KMS-11 (cell line): ENCODE results near the gene HEY2.

ENCODE experiments used
- H2AFZ ChIP-seq: fragments of 200-600 bp; sonication (generic); 2 replicates; pipeline ENCODE4 v1.6.1; 2016; ENCODE audit warnings: antibody characterized with exemption, mixed run types, low read depth
- H3K27ac ChIP-seq: fragments of 200-600 bp; sonication (generic); 2 replicates; pipeline ENCODE4 v1.6.1; 2016; ENCODE audit warnings: mild to moderate bottlenecking, mixed run types
- H3K27me3 ChIP-seq: fragments of 200-600 bp; sonication (generic); 2 replicates; pipeline ENCODE4 v1.6.1; 2017; ENCODE audit warnings: mild to moderate bottlenecking, low read depth, mixed run types, moderate library complexity; ENCODE audit not compliant: insufficient read depth
- H3K36me3 ChIP-seq: fragments of 200-600 bp; sonication (generic); 2 replicates; pipeline ENCODE4 v1.6.1; 2017; ENCODE audit warnings: mild to moderate bottlenecking, mixed run types; ENCODE audit not compliant: insufficient read depth
- H3K4me1 ChIP-seq: fragments of 200-600 bp; sonication (generic); 2 replicates; pipeline ENCODE4 v1.6.1; 2016; ENCODE audit warnings: mild to moderate bottlenecking, low read depth, mixed run types; ENCODE audit not compliant: poor library complexity, severe bottlenecking
- H3K4me2 ChIP-seq: fragments of 200-600 bp; sonication (generic); 2 replicates; pipeline ENCODE4 v1.7.0; 2016; ENCODE audit warnings: mild to moderate bottlenecking, mixed run types
- H3K4me3 ChIP-seq: fragments of 200-600 bp; sonication (generic); IDR thresholded peaks from 2 replicates; pipeline ENCODE4 v1.6.1; 2017; ENCODE audit warnings: low read depth, low read length, mixed read lengths; ENCODE audit not compliant: insufficient read depth
- H3K79me2 ChIP-seq: fragments of 200-600 bp; sonication (generic); 2 replicates; pipeline ENCODE4 v1.6.1; 2016; ENCODE audit warnings: low read depth, mixed run types; ENCODE audit not compliant: insufficient read depth
- H3K9ac ChIP-seq: fragments of 200-600 bp; sonication (generic); 2 replicates; pipeline ENCODE4 v1.6.1; 2016; ENCODE audit warnings: mild to moderate bottlenecking, mixed run types
- H4K20me1 ChIP-seq: fragments of 200-600 bp; sonication (generic); 2 replicates; pipeline ENCODE4 v1.6.1; 2016; ENCODE audit warnings: mild to moderate bottlenecking, mixed run types; ENCODE audit not compliant: insufficient read depth
- CTCF ChIP-seq: fragments of 200-600 bp; sonication (generic); conservative IDR thresholded peaks from 2 replicates; pipeline ENCODE4 v1.6.1; 2017; ENCODE audit warnings: low read depth, mild to moderate bottlenecking, antibody characterized with exemption, low read length, moderate library complexity, mixed read lengths

Gene HEY2

GRCh38 chr6:125787791-125788190 lies 38.4 kb downstream of the HEY2 start:
- Histone ChIP-seq H3K27me3 (no peaks in the 10 kb centered on the region), H3K36me3 (no peaks in the 10 kb centered on the region), H2AFZ (no peak overlapping the region), H3K9ac (no peak overlapping the region), H3K4me1 (peaks cover 14% of the 10 kb centered on the region), H3K27ac (no peak overlapping the region), H3K4me3 (no peak overlapping the region), H4K20me1 (no peaks in the 10 kb centered on the region), H3K79me2 (no peaks in the 10 kb centered on the region), H3K4me2 (no peak overlapping the region)
- no peak for TF ChIP-seq CTCF

- Histone ChIP-seq H3K27me3 (no peaks in the 10 kb centered on the region), H3K36me3 (no peaks in the 10 kb centered on the region), H3K9ac (no peak overlapping the region), H3K4me1 (peaks cover 14% of the 10 kb centered on the region), H2AFZ (no peak overlapping the region), H4K20me1 (no peaks in the 10 kb centered on the region), H3K4me2 (no peak overlapping the region), H3K27ac (no peak overlapping the region), H3K79me2 (no peaks in the 10 kb centered on the region), H3K4me3 (no peak overlapping the region)
- TF ChIP-seq CTCF: no peak
Measured at GRCh38 chr6:125789167-125789566, 39.7 kb downstream of the HEY2 start.

- Histone ChIP-seq H3K4me2 (peak overlapping the region; percentile 28), H3K27me3 (no peaks in the 10 kb centered on the region), H3K4me3 (no peak overlapping the region), H2AFZ (peak overlapping the region; percentile 61), H3K27ac (peak overlapping the region; percentile 38; the same call in 1 of the 2 replicates), H4K20me1 (no peaks in the 10 kb centered on the region), H3K4me1 (peaks cover 14% of the 10 kb centered on the region), H3K9ac (peak overlapping the region; percentile 47; the same call in 1 of the 2 replicates), H3K36me3 (no peaks in the 10 kb centered on the region), H3K79me2 (no peaks in the 10 kb centered on the region)
- TF ChIP-seq CTCF: no peak
Measured at GRCh38 chr6:125789576-125790357, 40.3 kb downstream of the HEY2 start.

GRCh38 chr6:125790358-125791150 lies 41.1 kb downstream of the HEY2 start, which contains the start of gene NCOA7:
Gene NCOA7, plus strand, starts transcription at chr6:125790960. Its CDS starts 24,395 bp downstream, at chr6:125815355.
- H3K36me3 ChIP-seq: no peaks in the 10 kb centered on the region
- peak within 1 kb of the TSS; percentile 73 for H2AFZ ChIP-seq
- H3K27ac ChIP-seq: peak within 1 kb of the TSS; percentile 38; the same call in 1 of the 2 replicates
- peaks cover 14% of the 10 kb centered on the region for H3K4me1 ChIP-seq
- no peaks in the 10 kb centered on the region for H4K20me1 ChIP-seq
- no peak within 1 kb of the TSS for H3K4me3 ChIP-seq
- peak within 1 kb of the TSS; percentile 47; the same call in 1 of the 2 replicates for H3K9ac ChIP-seq
- H3K4me2 ChIP-seq: peak within 1 kb of the TSS; percentile 68
- no peaks in the 10 kb centered on the region for H3K27me3 ChIP-seq
- TF ChIP-seq CTCF: no peak
- H3K79me2 ChIP-seq: no peaks in the 10 kb centered on the region
